K562 (cell line): ENCODE results near the gene RTCA. TPM values are rescaled to one million over a fixed set of nuclear protein-coding genes. Genes with fewer than 3 reads are reported as not detected.

ENCODE experiments used
- CAMTA2 ChIP-seq: fragments of 250-450 bp; sonication (Bioruptor Pico); conservative IDR thresholded peaks from 2 replicates; pipeline ENCODE4 v1.5.1; 2022
- CREBBP ChIP-seq: IDR thresholded peaks from one replicate; pipeline ENCODE4 v1.6.1; 2012; ENCODE audit warnings: low read depth, mild to moderate bottlenecking, control low read depth, inconsistent platforms, low read length
- GABPB2 ChIP-seq: fragments of 250-450 bp; sonication (Bioruptor Pico); conservative IDR thresholded peaks from 2 replicates; pipeline ENCODE4 v1.5.1; 2021; ENCODE audit warnings: mild to moderate bottlenecking
- GATA2 ChIP-seq: sonication (generic); formaldehyde crosslinking; IDR thresholded peaks from 2 replicates; pipeline ENCODE4 v1.4.0; 2020; ENCODE audit warnings: mild to moderate bottlenecking, missing genetic modification reagents
- HDAC1 ChIP-seq, 2 experiments: fragments of 450-650 bp; IDR thresholded peaks; 2 replicates each; pipeline ENCODE4 v1.6.1; 2016 to 2017; ENCODE audit warnings: inconsistent platforms in 1 of 2, mild to moderate bottlenecking in 1 of 2, moderate library complexity in 1 of 2
- HNRNPH1 ChIP-seq: fragments of 200-400 bp; formaldehyde crosslinking; optimal IDR thresholded peaks from 2 replicates; pipeline ENCODE3; 2017; ENCODE audit warnings: low read depth, mild to moderate bottlenecking, low read length, moderate library complexity
- MEF2D ChIP-seq: conservative IDR thresholded peaks from 2 replicates; pipeline ENCODE4 v1.6.1; 2016; ENCODE audit warnings: low read depth, missing genetic modification characterization, missing compliant biosample characterization
- NBN ChIP-seq: fragments of 450-650 bp; IDR thresholded peaks from 2 replicates; pipeline ENCODE4 v1.6.1; 2016; ENCODE audit warnings: low read depth, mild to moderate bottlenecking
- NCOR1 ChIP-seq: fragments of 450-650 bp; IDR thresholded peaks from 2 replicates; pipeline ENCODE4 v1.6.1; 2016; ENCODE audit warnings: mild to moderate bottlenecking, moderate library complexity
- NFIX ChIP-seq: fragments of 250-450 bp; sonication (Bioruptor Pico); IDR thresholded peaks from 2 replicates; pipeline ENCODE4 v1.4.0; 2020; ENCODE audit warnings: low read depth, mild to moderate bottlenecking, moderate library complexity
- PCBP2 ChIP-seq: fragments of 200-400 bp; formaldehyde crosslinking; IDR thresholded peaks from 2 replicates; pipeline ENCODE4 v1.6.1; 2018; ENCODE audit warnings: low read length, low read depth, mild to moderate bottlenecking, moderate library complexity; ENCODE audit not compliant: poor library complexity, severe bottlenecking
- SIN3A ChIP-seq, 2 experiments: fragments of 150-350 bp in 1 of 2; IDR thresholded peaks; 2 replicates each; pipeline ENCODE4 v1.6.1; 2011 to 2016; ENCODE audit warnings: borderline replicate concordance in 2 of 2, low read depth in 2 of 2, low read length in 2 of 2, mild to moderate bottlenecking in 2 of 2, moderate library complexity in 2 of 2; ENCODE audit not compliant: control insufficient read depth in 1 of 2
- ZC3H11A ChIP-seq: IDR thresholded peaks from 2 replicates; pipeline ENCODE4 v1.6.1; 2012; ENCODE audit warnings: low read depth, low read length, improper control_type of control experiment
- ZNF280A ChIP-seq: fragments of 450-650 bp; IDR thresholded peaks from 2 replicates; pipeline ENCODE4 v1.6.1; 2018; ENCODE audit warnings: mild to moderate bottlenecking, low read depth; ENCODE audit not compliant: partially characterized antibody
- ZNF609 ChIP-seq: sonication (generic); formaldehyde crosslinking; IDR thresholded peaks from 2 replicates; pipeline ENCODE4 v1.8.1; 2023; ENCODE audit warnings: missing genetic modification reagents, mild to moderate bottlenecking, borderline replicate concordance
- polyA plus RNA-seq, 8 experiments: library from polyadenylated mRNA; depleted of rRNA in 4 of 8; stranded (reverse) in 5 of 8; unstranded in 3 of 8; fragments of >200 nt; fragmentation: Nextera tagmentation in 2 of 8; fragmentation: Illumina TruSeq in 1 of 8; extraction: Ambion mirVana in 2 of 8; extraction: Trizol in 1 of 8; gene quantifications; 2 replicates each; pipeline versions ENCODE4 v1.2.1 to v1.2.3, GENCODE V29; 2011 to 2014; ENCODE audit warnings: inconsistent platforms in 1 of 8, missing spikeins in 1 of 8
- total RNA-seq, 7 experiments: library from RNA; depleted of rRNA in 6 of 7; stranded (reverse); fragments of >200 nt in 6 of 7; fragmentation: Illumina TruSeq in 2 of 7; extraction: Trizol in 2 of 7; gene quantifications; 2 replicates each; pipeline versions ENCODE4 v1.2.1 to v1.2.3, GENCODE V29; 2011 to 2021; ENCODE audit warnings: low replicate concordance in 1 of 7
- TF ChIP-seq, protein P1 (sequence below): fragments of 150-350 bp; conservative IDR thresholded peaks from 2 replicates; pipeline ENCODE4 v1.6.1; 2014; ENCODE audit warnings: low read length

RTCA gene
- total and polyA plus RNA-seq, 9 of the 15 experiments (the other 6 are each of a cell fraction or from before 2014, with no cell fraction given): 11.6 to 57.2 (median 43.2) TPM

DNA sequence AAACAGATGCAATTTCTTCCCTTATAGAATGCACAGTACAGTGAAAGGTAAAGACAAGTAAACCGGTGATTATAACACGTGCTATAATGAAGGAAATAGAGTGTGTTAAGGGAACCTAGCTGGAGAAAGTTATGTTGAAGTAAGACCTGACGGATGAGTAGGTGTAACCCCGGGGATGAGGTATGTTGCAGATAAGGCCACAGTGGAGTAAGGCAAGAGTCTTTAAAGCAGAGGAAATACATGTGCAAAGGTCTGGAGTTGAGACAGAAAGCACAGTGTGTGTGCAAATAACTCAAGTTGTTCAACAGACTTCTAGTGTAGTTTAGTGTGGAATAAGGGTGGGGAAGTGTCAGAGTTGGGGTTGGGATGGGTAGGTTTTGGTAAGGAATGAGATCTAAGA lies 19.3 kb upstream of the RTCA start (continued):
- no peak for TF ChIP-seq ZC3H11A
- TF ChIP-seq ZNF280A: no peak
- peak; percentile 65; the same call in 1 of the 2 replicates for TF ChIP-seq NBN
- no peak for TF ChIP-seq GATA2
- no peak for TF ChIP-seq ZNF609 (CRISPR knock-in tag)
- TF ChIP-seq PCBP2: no peak
- no peak for TF ChIP-seq GABPB2 (CRISPR knock-in tag)
- no peak for TF ChIP-seq HNRNPH1
- TF ChIP-seq, protein P1, sequence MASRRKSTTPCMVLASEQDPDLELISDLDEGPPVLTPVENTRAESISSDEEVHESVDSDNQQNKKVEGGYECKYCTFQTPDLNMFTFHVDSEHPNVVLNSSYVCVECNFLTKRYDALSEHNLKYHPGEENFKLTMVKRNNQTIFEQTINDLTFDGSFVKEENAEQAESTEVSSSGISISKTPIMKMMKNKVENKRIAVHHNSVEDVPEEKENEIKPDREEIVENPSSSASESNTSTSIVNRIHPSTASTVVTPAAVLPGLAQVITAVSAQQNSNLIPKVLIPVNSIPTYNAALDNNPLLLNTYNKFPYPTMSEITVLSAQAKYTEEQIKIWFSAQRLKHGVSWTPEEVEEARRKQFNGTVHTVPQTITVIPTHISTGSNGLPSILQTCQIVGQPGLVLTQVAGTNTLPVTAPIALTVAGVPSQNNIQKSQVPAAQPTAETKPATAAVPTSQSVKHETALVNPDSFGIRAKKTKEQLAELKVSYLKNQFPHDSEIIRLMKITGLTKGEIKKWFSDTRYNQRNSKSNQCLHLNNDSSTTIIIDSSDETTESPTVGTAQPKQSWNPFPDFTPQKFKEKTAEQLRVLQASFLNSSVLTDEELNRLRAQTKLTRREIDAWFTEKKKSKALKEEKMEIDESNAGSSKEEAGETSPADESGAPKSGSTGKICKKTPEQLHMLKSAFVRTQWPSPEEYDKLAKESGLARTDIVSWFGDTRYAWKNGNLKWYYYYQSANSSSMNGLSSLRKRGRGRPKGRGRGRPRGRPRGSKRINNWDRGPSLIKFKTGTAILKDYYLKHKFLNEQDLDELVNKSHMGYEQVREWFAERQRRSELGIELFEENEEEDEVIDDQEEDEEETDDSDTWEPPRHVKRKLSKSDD: no peak
- 0 out of 4 replicates have a peak, but pooled peaks of 1 of the 2 experiments have one; percentile 41 for TF ChIP-seq SIN3A (IDR thresholded peaks at IDR 0.05; ENCODE audit: borderline replicate concordance in 2 of 2, control insufficient read depth in 1 of 2, low read depth in 2 of 2, low read length in 2 of 2)
- TF ChIP-seq NCOR1: no peak
- TF ChIP-seq NFIX: no peak
- peak in 1 of 2 experiments; percentile 81; a peak in 2 of 4 replicates for TF ChIP-seq HDAC1 (IDR thresholded peaks at IDR 0.05)
- no peak for TF ChIP-seq CAMTA2
- no peak for TF ChIP-seq CREBBP
- TF ChIP-seq MEF2D (tag): no peak
